ENCODE data around the gene UGT2B15. TPM values are rescaled to one million over a fixed set of nuclear protein-coding genes. Genes with fewer than 3 reads are reported as not detected.

The UGT2B15 gene
- total RNA-seq, 1 experiment from 2014 or later, result not detected

- DNase-seq (ENCODE audit: low spot score), result no peak
- H3K27ac ChIP-seq (ENCODE audit: low read depth, low read length, poor library complexity, severe bottlenecking), result no peak overlapping the region
- no peak overlapping the region for H3K4me3 ChIP-seq (ENCODE audit: low read depth, low read length, poor library complexity, severe bottlenecking)
- TF ChIP-seq EZH2 (IDR thresholded peaks at IDR 0.05; ENCODE audit: borderline replicate concordance, low read depth, low read length, poor library complexity, severe bottlenecking) (no peak), CTCF (conservative IDR thresholded peaks at IDR 0.05; ENCODE audit: low read depth, low read length) (no peak)
- no peaks in the 10 kb centered on the region for H3K27me3 ChIP-seq (replicated peaks; ENCODE audit: insufficient read depth, low read depth, low read length, poor library complexity)
- H3K4me1 ChIP-seq (ENCODE audit: insufficient read depth, low read length, poor library complexity, severe bottlenecking), result no peaks in the 10 kb centered on the region
- intact Hi-C loops (cut with micrococcal nuclease; ENCODE audit: unreplicated experiment), result no loop called here
- BruUV-seq (replicated peaks), result no TSS peak
- CTCF ChIA-PET, result no interaction called here
- H3K36me3 ChIP-seq (ENCODE audit: insufficient read depth, low read length, poor library complexity, severe bottlenecking), result no peaks in the 10 kb centered on the region
- POLR2A ChIA-PET (ENCODE audit: low non-redundant PET), result no interaction called here
- H3K9me3 ChIP-seq (ENCODE audit: low read depth, low read length, poor library complexity, severe bottlenecking), result no peaks in the 10 kb centered on the region
These were observed 47.5 kb upstream of the UGT2B15 start for GRCh38 chr4:68717999-68718398.

GRCh38 chr4:68714400-68714799, 43.9 kb upstream of the UGT2B15 start:
- intact Hi-C loops (cut with micrococcal nuclease; ENCODE audit: unreplicated experiment), result no loop called here
- no peaks in the 10 kb centered on the region for H3K27me3 ChIP-seq (replicated peaks; ENCODE audit: insufficient read depth, low read depth, low read length, poor library complexity)
- H3K9me3 ChIP-seq (ENCODE audit: low read depth, low read length, poor library complexity, severe bottlenecking), result no peaks in the 10 kb centered on the region
- no TSS peak for BruUV-seq (replicated peaks)
- no peak for TF ChIP-seq CTCF (conservative IDR thresholded peaks at IDR 0.05; ENCODE audit: low read depth, low read length)
- TF ChIP-seq EZH2 (IDR thresholded peaks at IDR 0.05; ENCODE audit: borderline replicate concordance, low read depth, low read length, poor library complexity, severe bottlenecking), result no peak
- no peak overlapping the region for H3K4me3 ChIP-seq (ENCODE audit: low read depth, low read length, poor library complexity, severe bottlenecking)
- no peaks in the 10 kb centered on the region for H3K4me1 ChIP-seq (ENCODE audit: insufficient read depth, low read length, poor library complexity, severe bottlenecking)
- H3K27ac ChIP-seq (ENCODE audit: low read depth, low read length, poor library complexity, severe bottlenecking), result no peak overlapping the region
- no peaks in the 10 kb centered on the region for H3K36me3 ChIP-seq (ENCODE audit: insufficient read depth, low read length, poor library complexity, severe bottlenecking)
- ChIA-PET CTCF (no interaction called here), POLR2A (ENCODE audit: low non-redundant PET) (no interaction called here)
- DNase-seq (ENCODE audit: low spot score), result no peak

GRCh38 chr4:68712207-68712606, 41.8 kb upstream of the UGT2B15 start:
- H3K4me1 ChIP-seq (ENCODE audit: insufficient read depth, low read length, poor library complexity, severe bottlenecking), result no peaks in the 10 kb centered on the region
- no peaks in the 10 kb centered on the region for H3K9me3 ChIP-seq (ENCODE audit: low read depth, low read length, poor library complexity, severe bottlenecking)
- ChIA-PET CTCF (no interaction called here), POLR2A (ENCODE audit: low non-redundant PET) (no interaction called here)
- BruUV-seq (replicated peaks), result no TSS peak
- no peaks in the 10 kb centered on the region for H3K27me3 ChIP-seq (replicated peaks; ENCODE audit: insufficient read depth, low read depth, low read length, poor library complexity)
- H3K27ac ChIP-seq (ENCODE audit: low read depth, low read length, poor library complexity, severe bottlenecking), result no peak overlapping the region
- no peak for DNase-seq (ENCODE audit: low spot score)
- no peaks in the 10 kb centered on the region for H3K36me3 ChIP-seq (ENCODE audit: insufficient read depth, low read length, poor library complexity, severe bottlenecking)
- no peak overlapping the region for H3K4me3 ChIP-seq (ENCODE audit: low read depth, low read length, poor library complexity, severe bottlenecking)
- intact Hi-C loops (cut with micrococcal nuclease; ENCODE audit: unreplicated experiment), result no loop called here
- TF ChIP-seq EZH2 (IDR thresholded peaks at IDR 0.05; ENCODE audit: borderline replicate concordance, low read depth, low read length, poor library complexity, severe bottlenecking), result no peak
- no peak for TF ChIP-seq CTCF (conservative IDR thresholded peaks at IDR 0.05; ENCODE audit: low read depth, low read length)
